Measurements from ENCODE around the gene VWA5B1.
A peak's percentile ranks its signal among the peaks of the same experiment; 100 is the strongest.
"Not testable (repeated sequence)": the region's sequence is repeated elsewhere in the genome, so short reads cannot be mapped to it uniquely, and the experiment has no call there.

VWA5B1 gene

GRCh38 chr1:20290624-20291597, at the start of gene VWA5B1:
Gene VWA5B1, plus strand, starts transcription at chr1:20290875. Its CDS starts 19,727 bp downstream, at chr1:20310602.
- DNase-seq (ENCODE audit: low spot score), result no peak

- no peak for DNase-seq (ENCODE audit: low spot score)
Observed at GRCh38 chr1:20242890-20243479, 47.7 kb upstream of the VWA5B1 start.

- no peak for DNase-seq (ENCODE audit: low spot score)
Observed at GRCh38 chr1:20248971-20249612, 41.6 kb upstream of the VWA5B1 start.

GRCh38 chr1:20250340-20250989, 40.2 kb upstream of the VWA5B1 start:
- no peak for DNase-seq (ENCODE audit: low spot score)

- DNase-seq (ENCODE audit: low spot score), result no peak
Observed at GRCh38 chr1:20252587-20252986, 38.1 kb upstream of the VWA5B1 start.

GRCh38 chr1:20255666-20256065, 35.0 kb upstream of the VWA5B1 start:
- peak; percentile 39 for DNase-seq (ENCODE audit: low spot score)

- DNase-seq (ENCODE audit: low spot score), result no peak
Observed at GRCh38 chr1:20259646-20260045, 31.0 kb upstream of the VWA5B1 start.

- no peak for DNase-seq (ENCODE audit: low spot score)
Observed at GRCh38 chr1:20261095-20261494, 29.6 kb upstream of the VWA5B1 start.

GRCh38 chr1:20262810-20263534, 27.7 kb upstream of the VWA5B1 start:
- no peak for DNase-seq (ENCODE audit: low spot score)

GRCh38 chr1:20265250-20265649, 25.4 kb upstream of the VWA5B1 start:
- DNase-seq (ENCODE audit: low spot score), result no peak

- DNase-seq (ENCODE audit: low spot score), result no peak
Observed at GRCh38 chr1:20266141-20266540, 24.5 kb upstream of the VWA5B1 start.

- DNase-seq (ENCODE audit: low spot score), result no peak
Observed at GRCh38 chr1:20266642-20267041, 24.0 kb upstream of the VWA5B1 start.

GRCh38 chr1:20271498-20272400, 18.9 kb upstream of the VWA5B1 start:
- DNase-seq (ENCODE audit: low spot score), result no peak

GRCh38 chr1:20273716-20274115, 17.0 kb upstream of the VWA5B1 start:
- not testable (repeated sequence) for DNase-seq (ENCODE audit: low spot score)

- no peak for DNase-seq (ENCODE audit: low spot score)
Observed at GRCh38 chr1:20275319-20275925, 15.3 kb upstream of the VWA5B1 start.

- no peak for DNase-seq (ENCODE audit: low spot score)
Observed at GRCh38 chr1:20276485-20277159, 14.1 kb upstream of the VWA5B1 start.

GRCh38 chr1:20278692-20279130, 12.0 kb upstream of the VWA5B1 start:
- no peak for DNase-seq (ENCODE audit: low spot score)

GRCh38 chr1:20279509-20279908, 11.2 kb upstream of the VWA5B1 start:
- no peak for DNase-seq (ENCODE audit: low spot score)

GRCh38 chr1:20280341-20280740, 10.3 kb upstream of the VWA5B1 start:
- no peak for DNase-seq (ENCODE audit: low spot score)
